HEK293 (cell line): ENCODE results near the gene LINS1.

Source experiments
- BCL11A ChIP-seq: fragments of 450-650 bp; formaldehyde crosslinking; IDR thresholded peaks from 2 replicates; pipeline ENCODE4 v1.5.1; 2016; ENCODE audit warnings: low read depth, missing biosample characterization, missing genetic modification characterization
- EGR2 ChIP-seq: fragments of 450-650 bp; formaldehyde crosslinking; IDR thresholded peaks from 2 replicates; pipeline ENCODE4 v1.5.1; 2016; ENCODE audit warnings: low read depth, missing biosample characterization, missing genetic modification characterization
- GLI4 ChIP-seq: fragments of 450-650 bp; formaldehyde crosslinking; IDR thresholded peaks from 2 replicates; pipeline ENCODE4 v1.5.1; 2016; ENCODE audit warnings: missing biosample characterization, missing genetic modification characterization
- HIC1 ChIP-seq: fragments of 450-650 bp; formaldehyde crosslinking; IDR thresholded peaks from 2 replicates; pipeline ENCODE4 v1.5.1; 2016; ENCODE audit warnings: missing biosample characterization, missing genetic modification characterization
- INSM2 ChIP-seq: fragments of 450-650 bp; formaldehyde crosslinking; IDR thresholded peaks from 2 replicates; pipeline ENCODE4 v1.5.1; 2016; ENCODE audit warnings: missing biosample characterization, missing genetic modification characterization
- MZF1 ChIP-seq: fragments of 450-650 bp; formaldehyde crosslinking; IDR thresholded peaks from 2 replicates; pipeline ENCODE4 v1.5.1; 2017; ENCODE audit warnings: missing biosample characterization, missing genetic modification characterization, borderline replicate concordance
- PBX3 ChIP-seq: sonication (generic); formaldehyde crosslinking; IDR thresholded peaks from 2 replicates; pipeline ENCODE4 v1.8.1; 2022; ENCODE audit warnings: mild to moderate bottlenecking, moderate library complexity, missing genetic modification reagents
- PRDM1 ChIP-seq: fragments of 450-650 bp; formaldehyde crosslinking; IDR thresholded peaks from 2 replicates; pipeline ENCODE4; 2016; ENCODE audit warnings: missing biosample characterization, missing genetic modification characterization
- PRDM4 ChIP-seq: fragments of 450-650 bp; formaldehyde crosslinking; IDR thresholded peaks from 2 replicates; pipeline ENCODE4 v1.5.1; 2017; ENCODE audit warnings: missing biosample characterization, missing genetic modification characterization
- SALL2 ChIP-seq: fragments of 450-650 bp; formaldehyde crosslinking; IDR thresholded peaks from 2 replicates; pipeline ENCODE4 v1.5.0; 2017; ENCODE audit warnings: missing biosample characterization, mild to moderate bottlenecking, missing genetic modification characterization, borderline replicate concordance
- ZBTB21 ChIP-seq: fragments of 450-650 bp; formaldehyde crosslinking; IDR thresholded peaks from 2 replicates; pipeline ENCODE4 v1.5.1; 2017; ENCODE audit warnings: missing biosample characterization, missing genetic modification characterization
- ZNF10 ChIP-seq: fragments of 450-650 bp; formaldehyde crosslinking; IDR thresholded peaks from 2 replicates; pipeline ENCODE4 v1.5.1; 2017; ENCODE audit warnings: missing biosample characterization, missing genetic modification characterization
- ZNF239 ChIP-seq: fragments of 450-650 bp; formaldehyde crosslinking; IDR thresholded peaks from 2 replicates; pipeline ENCODE4 v1.5.1; 2016; ENCODE audit warnings: missing biosample characterization, missing genetic modification characterization
- ZNF394 ChIP-seq: fragments of 450-650 bp; formaldehyde crosslinking; IDR thresholded peaks from 2 replicates; pipeline ENCODE4 v1.5.1; 2016; ENCODE audit warnings: missing biosample characterization, missing genetic modification characterization, mild to moderate bottlenecking, moderate library complexity, borderline replicate concordance
- ZNF423 ChIP-seq: fragments of 450-650 bp; formaldehyde crosslinking; IDR thresholded peaks from 2 replicates; pipeline ENCODE4 v1.5.1; 2016; ENCODE audit warnings: missing biosample characterization, missing genetic modification characterization
- ZNF513 ChIP-seq: fragments of 450-650 bp; IDR thresholded peaks from 2 replicates; pipeline ENCODE4 v1.5.1; 2018; ENCODE audit warnings: missing biosample characterization, missing genetic modification characterization
- ZNF514 ChIP-seq: fragments of 450-650 bp; formaldehyde crosslinking; IDR thresholded peaks from 2 replicates; pipeline ENCODE4 v1.5.1; 2016; ENCODE audit warnings: missing biosample characterization, missing genetic modification characterization
- ZNF548 ChIP-seq: fragments of 450-650 bp; formaldehyde crosslinking; IDR thresholded peaks from 2 replicates; pipeline ENCODE4 v1.5.1; 2016; ENCODE audit warnings: missing biosample characterization, missing genetic modification characterization
- ZNF560 ChIP-seq: fragments of 450-650 bp; formaldehyde crosslinking; IDR thresholded peaks from 2 replicates; pipeline ENCODE4 v1.5.1; 2017; ENCODE audit warnings: missing biosample characterization, missing genetic modification characterization, borderline replicate concordance
- ZNF76 ChIP-seq: fragments of 450-650 bp; formaldehyde crosslinking; IDR thresholded peaks from 2 replicates; pipeline ENCODE4; 2016; ENCODE audit warnings: low read depth, missing biosample characterization, missing genetic modification characterization, borderline replicate concordance
- ZNF791 ChIP-seq: fragments of 450-650 bp; formaldehyde crosslinking; IDR thresholded peaks from 2 replicates; pipeline ENCODE4 v1.5.1; 2016; ENCODE audit warnings: missing biosample characterization, missing genetic modification characterization
- ZNF792 ChIP-seq: fragments of 450-650 bp; formaldehyde crosslinking; IDR thresholded peaks from 2 replicates; pipeline ENCODE4 v1.5.1; 2016; ENCODE audit warnings: missing biosample characterization, missing genetic modification characterization
- ZSCAN16 ChIP-seq: fragments of 450-650 bp; formaldehyde crosslinking; IDR thresholded peaks from 2 replicates; pipeline ENCODE4 v1.5.1; 2016; ENCODE audit warnings: missing biosample characterization, missing genetic modification characterization
- ZSCAN5A ChIP-seq: fragments of 450-650 bp; formaldehyde crosslinking; IDR thresholded peaks from 2 replicates; pipeline ENCODE4 v1.5.1; 2016; ENCODE audit warnings: missing biosample characterization, missing genetic modification characterization
- TF ChIP-seq, protein P1 (sequence below): fragments of 450-650 bp; formaldehyde crosslinking; IDR thresholded peaks from 2 replicates; pipeline ENCODE4 v1.5.1; 2016; ENCODE audit warnings: missing biosample characterization, missing genetic modification characterization

The LINS1 gene

DNA sequence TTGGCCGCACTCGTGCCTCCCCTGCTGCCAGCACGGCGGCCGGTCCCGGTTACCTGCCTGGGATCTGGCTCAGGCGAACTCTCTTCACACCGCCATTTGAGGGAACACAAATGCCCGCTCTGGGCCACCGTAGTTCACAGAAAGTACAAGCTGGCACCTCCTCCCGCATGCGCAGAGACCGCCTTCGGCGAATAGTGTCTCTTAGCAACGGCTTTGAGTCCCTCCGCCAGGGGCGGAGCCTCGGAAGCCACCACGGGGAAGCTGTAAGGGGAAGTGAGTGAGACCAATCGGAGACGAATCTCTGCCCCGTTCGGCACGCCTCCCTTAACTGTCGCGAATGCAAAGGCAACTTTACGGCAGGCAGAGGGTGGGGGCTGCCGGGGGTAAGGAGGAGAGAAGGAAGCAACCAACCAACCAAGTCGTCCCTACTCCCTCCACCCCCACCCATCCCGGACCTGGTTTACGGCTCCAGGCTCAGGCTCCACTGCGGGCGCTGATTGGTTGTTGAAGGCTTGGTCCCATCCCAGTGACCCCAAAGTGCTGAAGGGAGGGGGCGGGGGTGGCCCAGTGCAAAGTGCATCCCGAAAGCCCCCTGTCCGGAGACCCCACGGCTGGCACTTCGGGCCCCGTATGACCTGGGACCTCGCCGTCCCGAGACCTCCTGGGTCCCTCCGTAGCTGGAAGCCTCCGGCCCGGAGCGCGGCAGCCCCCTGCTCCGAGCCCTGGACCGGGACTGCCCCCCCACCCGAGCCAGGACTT lies at the start of gene LINS1, which contains the start of gene ASB7 (continued):
- TF ChIP-seq ZSCAN5A (peak; percentile 73; the same call in 1 of the 2 replicates), SALL2 (tag by site-specific recombination) (no peak), ZNF513 (tag by site-specific recombination) (no peak), ZNF548 (tag by site-specific recombination) (no peak), ZNF423 (no peak), EGR2 (peak; percentile 56; the same call in 1 of the 2 replicates), ZNF394 (tag by site-specific recombination) (peak; percentile 19; the same call in 1 of the 2 replicates), ZNF792 (no peak), ZNF239 (tag by site-specific recombination) (no peak), ZNF791 (tag by site-specific recombination) (no peak), GLI4 (tag by site-specific recombination) (no peak; the same call in 1 of the 2 replicates), ZNF560 (tag by site-specific recombination) (no peak), PRDM1 (tag by site-specific recombination) (peak; percentile 12; the same call in 1 of the 2 replicates), HIC1 (tag by site-specific recombination) (0 out of 2 replicates have a peak, but pooled peaks have one; percentile 24), BCL11A (tag by site-specific recombination) (peak; percentile 73; the same call in 1 of the 2 replicates), ZNF76 (tag by site-specific recombination) (peak; percentile 83), ZNF514 (tag by site-specific recombination) (no peak), INSM2 (no peak), PRDM4 (tag by site-specific recombination) (no peak), ZSCAN16 (tag by site-specific recombination) (0 out of 2 replicates have a peak, but pooled peaks have one; percentile 27), ZBTB21 (tag by site-specific recombination) (no peak), PBX3 (0 out of 2 replicates have a peak, but pooled peaks have one; percentile 18), ZNF10 (tag by site-specific recombination) (no peak), MZF1 (no peak)
- TF ChIP-seq, protein P1, sequence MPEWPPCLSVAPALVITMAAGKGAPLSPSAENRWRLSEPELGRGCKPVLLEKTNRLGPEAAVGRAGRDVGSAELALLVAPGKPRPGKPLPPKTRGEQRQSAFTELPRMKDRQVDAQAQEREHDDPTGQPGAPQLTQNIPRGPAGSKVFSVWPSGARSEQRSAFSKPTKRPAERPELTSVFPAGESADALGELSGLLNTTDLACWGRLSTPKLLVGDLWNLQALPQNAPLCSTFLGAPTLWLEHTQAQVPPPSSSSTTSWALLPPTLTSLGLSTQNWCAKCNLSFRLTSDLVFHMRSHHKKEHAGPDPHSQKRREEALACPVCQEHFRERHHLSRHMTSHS (tag by site-specific recombination), result no peak
